ENCODE data around the gene TGFA.

Gene TGFA

DNA sequence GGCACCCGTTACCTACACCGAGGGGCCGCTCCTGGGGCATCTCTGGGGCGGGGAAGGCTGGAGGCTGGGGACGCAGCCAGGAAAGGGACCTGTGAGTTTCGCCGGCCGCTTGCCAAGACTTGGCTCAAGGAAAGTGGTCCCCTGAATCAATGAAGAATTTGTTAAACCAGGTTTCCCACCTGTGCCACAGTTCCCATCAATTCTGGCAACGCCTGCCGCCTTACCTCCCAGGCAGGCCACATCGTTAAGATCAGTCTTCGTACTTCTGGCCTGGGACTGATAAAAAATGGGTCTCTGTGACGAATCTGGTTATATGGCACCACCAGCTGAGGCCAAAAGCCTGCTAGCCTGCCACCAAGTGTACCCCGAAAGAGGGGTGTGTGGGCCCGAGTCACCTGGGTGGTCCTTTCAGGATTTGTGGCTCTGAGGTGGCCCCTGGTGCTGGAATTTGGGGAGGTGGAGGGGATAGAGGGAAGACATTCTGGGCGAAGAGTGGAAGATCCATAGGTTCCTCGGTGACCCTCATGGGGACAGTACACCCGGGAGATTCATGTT lies 789 bp upstream of the TGFA start:
- Histone ChIP-seq H3K27ac (ENCODE audit: poor library complexity, severe bottlenecking) (peak overlapping the region; percentile 88), H3K27me3 (ENCODE audit: insufficient read depth, poor library complexity, severe bottlenecking) (no peaks in the 10 kb centered on the region), H3K36me3 (ENCODE audit: low read depth) (peaks cover 13% of the 10 kb centered on the region), H3K4me1 (ENCODE audit: insufficient read depth, poor library complexity, severe bottlenecking) (peaks cover 28% of the 10 kb centered on the region), H3K9me3 (ENCODE audit: severe bottlenecking) (no peaks in the 10 kb centered on the region), H3K4me3 (ENCODE audit: severe bottlenecking) (peak overlapping the region; percentile 81)
- TF ChIP-seq, protein P1, sequence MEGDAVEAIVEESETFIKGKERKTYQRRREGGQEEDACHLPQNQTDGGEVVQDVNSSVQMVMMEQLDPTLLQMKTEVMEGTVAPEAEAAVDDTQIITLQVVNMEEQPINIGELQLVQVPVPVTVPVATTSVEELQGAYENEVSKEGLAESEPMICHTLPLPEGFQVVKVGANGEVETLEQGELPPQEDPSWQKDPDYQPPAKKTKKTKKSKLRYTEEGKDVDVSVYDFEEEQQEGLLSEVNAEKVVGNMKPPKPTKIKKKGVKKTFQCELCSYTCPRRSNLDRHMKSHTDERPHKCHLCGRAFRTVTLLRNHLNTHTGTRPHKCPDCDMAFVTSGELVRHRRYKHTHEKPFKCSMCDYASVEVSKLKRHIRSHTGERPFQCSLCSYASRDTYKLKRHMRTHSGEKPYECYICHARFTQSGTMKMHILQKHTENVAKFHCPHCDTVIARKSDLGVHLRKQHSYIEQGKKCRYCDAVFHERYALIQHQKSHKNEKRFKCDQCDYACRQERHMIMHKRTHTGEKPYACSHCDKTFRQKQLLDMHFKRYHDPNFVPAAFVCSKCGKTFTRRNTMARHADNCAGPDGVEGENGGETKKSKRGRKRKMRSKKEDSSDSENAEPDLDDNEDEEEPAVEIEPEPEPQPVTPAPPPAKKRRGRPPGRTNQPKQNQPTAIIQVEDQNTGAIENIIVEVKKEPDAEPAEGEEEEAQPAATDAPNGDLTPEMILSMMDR (IDR thresholded peaks at IDR 0.05; ENCODE audit: poor library complexity, severe bottlenecking) = peak; percentile 55
- ATAC-seq (ENCODE audit: low read depth) (no peak), DNase-seq (ENCODE audit: low spot score) (no peak)

DNA sequence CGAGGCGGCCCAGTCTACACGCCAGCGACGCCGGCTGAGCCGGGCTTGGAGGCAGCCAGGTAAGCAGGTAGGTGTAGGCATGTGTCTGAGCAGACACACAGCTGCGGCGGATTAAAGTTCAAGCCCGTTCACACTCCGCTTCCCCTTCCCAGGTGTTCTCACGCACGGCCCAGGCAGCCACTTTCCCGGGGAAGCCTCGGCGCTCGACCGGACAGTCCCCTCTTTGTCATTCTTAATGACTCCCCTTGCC lies 367 bp downstream of the TGFA start:
- H3K9me3 ChIP-seq (ENCODE audit: severe bottlenecking) = no peaks in the 10 kb centered on the region
- H3K27ac ChIP-seq (ENCODE audit: poor library complexity, severe bottlenecking) = peak overlapping the region; percentile 88
- H3K27me3 ChIP-seq (ENCODE audit: insufficient read depth, poor library complexity, severe bottlenecking) = no peaks in the 10 kb centered on the region
- ATAC-seq (ENCODE audit: low read depth) (peak; percentile 32), DNase-seq (ENCODE audit: low spot score) (no peak)
- TF ChIP-seq, protein P1 (IDR thresholded peaks at IDR 0.05; ENCODE audit: poor library complexity, severe bottlenecking) = no peak
- peak overlapping the region; percentile 81 for H3K4me3 ChIP-seq (ENCODE audit: severe bottlenecking)
- peaks cover 21% of the 10 kb centered on the region for H3K36me3 ChIP-seq (ENCODE audit: low read depth)
- peaks cover 40% of the 10 kb centered on the region for H3K4me1 ChIP-seq (ENCODE audit: insufficient read depth, poor library complexity, severe bottlenecking)

DNA sequence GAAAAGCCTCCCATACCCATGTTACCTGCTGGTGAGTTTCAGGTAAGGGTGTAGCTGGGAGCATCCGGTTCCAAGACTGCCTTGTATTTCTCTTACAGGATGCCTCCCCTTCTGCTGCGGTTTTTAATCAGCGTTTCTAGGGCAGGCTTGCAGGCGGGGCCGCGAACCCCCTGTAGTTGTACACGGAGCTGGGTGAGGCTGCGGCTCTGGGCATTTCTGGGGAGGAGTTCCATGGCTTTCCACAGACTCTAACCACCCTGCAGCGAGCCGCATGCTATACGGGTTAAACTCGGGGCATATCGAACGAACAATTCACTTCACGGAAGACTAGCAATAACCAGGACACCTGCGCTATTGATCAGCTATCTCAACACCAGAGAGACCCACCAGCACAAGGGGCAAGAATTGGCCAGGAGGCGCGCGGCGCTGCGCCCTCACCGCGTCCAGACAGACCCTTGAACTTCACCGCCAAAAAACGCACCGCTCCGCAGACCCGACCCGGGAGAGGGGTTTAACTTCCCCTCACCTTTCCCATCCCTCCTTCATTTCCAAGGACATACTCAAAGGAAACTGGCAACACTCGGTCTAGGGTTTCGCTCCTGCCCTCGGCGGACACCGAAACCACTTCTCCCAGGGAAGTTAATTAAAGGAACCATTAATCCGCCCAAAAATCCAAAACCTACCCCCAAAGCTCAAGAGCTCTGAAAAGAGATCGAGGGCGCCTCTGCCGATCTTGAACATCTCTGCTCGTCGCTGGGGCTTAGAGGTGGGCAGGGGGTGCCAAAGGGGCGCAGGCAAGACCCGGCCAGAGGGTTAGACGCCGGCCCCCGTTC lies 909 bp downstream of the TGFA start:
- Histone ChIP-seq H3K27ac (ENCODE audit: poor library complexity, severe bottlenecking) (peak overlapping the region; percentile 88), H3K4me1 (ENCODE audit: insufficient read depth, poor library complexity, severe bottlenecking) (peaks cover 45% of the 10 kb centered on the region), H3K9me3 (ENCODE audit: severe bottlenecking) (no peaks in the 10 kb centered on the region), H3K27me3 (ENCODE audit: insufficient read depth, poor library complexity, severe bottlenecking) (no peaks in the 10 kb centered on the region), H3K36me3 (ENCODE audit: low read depth) (peaks cover 21% of the 10 kb centered on the region), H3K4me3 (ENCODE audit: severe bottlenecking) (peak overlapping the region; percentile 81)
- TF ChIP-seq, protein P1 (IDR thresholded peaks at IDR 0.05; ENCODE audit: poor library complexity, severe bottlenecking) = no peak
- ATAC-seq (ENCODE audit: low read depth) = peak; percentile 32; the same call in 2 of the 3 replicates
- DNase-seq (ENCODE audit: low spot score) = no peak

DNA sequence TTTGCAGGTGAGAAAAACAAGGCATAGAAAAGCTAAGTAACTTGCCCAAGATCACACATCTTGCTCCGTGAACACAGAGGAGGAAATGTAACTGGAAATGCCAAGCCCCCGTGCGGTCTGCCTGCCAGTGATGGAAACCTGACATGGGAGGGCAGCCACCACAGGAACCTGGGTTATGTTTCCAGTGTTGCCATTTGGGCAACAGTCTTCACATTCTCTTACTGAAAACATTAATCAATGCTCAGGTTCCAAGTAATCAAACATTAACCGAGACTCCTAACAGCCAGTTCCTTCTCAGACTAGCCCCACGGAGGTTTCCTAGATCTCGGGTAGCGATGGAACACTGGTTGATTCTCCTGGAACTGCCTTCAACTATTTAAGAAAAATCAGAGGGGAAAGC lies 2.5 kb downstream of the TGFA start:
- no peak for DNase-seq (ENCODE audit: low spot score)
- Histone ChIP-seq H3K27me3 (ENCODE audit: insufficient read depth, poor library complexity, severe bottlenecking) (no peaks in the 10 kb centered on the region), H3K9me3 (ENCODE audit: severe bottlenecking) (no peaks in the 10 kb centered on the region), H3K4me3 (ENCODE audit: severe bottlenecking) (peak overlapping the region; percentile 81), H3K27ac (ENCODE audit: poor library complexity, severe bottlenecking) (peak overlapping the region; percentile 88), H3K4me1 (ENCODE audit: insufficient read depth, poor library complexity, severe bottlenecking) (peaks cover 45% of the 10 kb centered on the region), H3K36me3 (ENCODE audit: low read depth) (peaks cover 24% of the 10 kb centered on the region)
- no peak for ATAC-seq (ENCODE audit: low read depth)
- TF ChIP-seq, protein P1 (IDR thresholded peaks at IDR 0.05; ENCODE audit: poor library complexity, severe bottlenecking) = no peak

DNA sequence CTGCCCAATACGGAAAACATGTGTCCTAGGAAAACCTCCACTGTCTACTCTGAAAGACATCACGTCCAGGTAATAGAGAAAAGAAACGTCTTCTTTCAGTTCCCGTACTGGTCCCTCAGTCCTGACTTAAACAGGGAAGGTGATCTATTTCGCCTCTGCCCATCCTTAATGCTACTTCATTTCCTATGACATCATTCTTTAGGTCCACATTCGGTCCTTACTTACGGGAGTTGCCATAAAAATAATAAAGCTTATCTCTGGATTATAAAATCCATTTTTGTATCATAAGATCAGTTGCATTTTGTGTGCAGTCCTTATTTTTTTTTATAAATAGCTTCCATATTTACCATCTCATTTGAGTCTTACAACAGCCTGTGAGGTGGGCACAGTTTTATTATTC lies 3.7 kb downstream of the TGFA start:
- H3K27ac ChIP-seq (ENCODE audit: poor library complexity, severe bottlenecking) = peak overlapping the region; percentile 30
- peaks cover 24% of the 10 kb centered on the region for H3K36me3 ChIP-seq (ENCODE audit: low read depth)
- peaks cover 51% of the 10 kb centered on the region for H3K4me1 ChIP-seq (ENCODE audit: insufficient read depth, poor library complexity, severe bottlenecking)
- no peaks in the 10 kb centered on the region for H3K9me3 ChIP-seq (ENCODE audit: severe bottlenecking)
- H3K4me3 ChIP-seq (ENCODE audit: severe bottlenecking) = no peak overlapping the region
- TF ChIP-seq, protein P1 (IDR thresholded peaks at IDR 0.05; ENCODE audit: poor library complexity, severe bottlenecking) = no peak
- no peaks in the 10 kb centered on the region for H3K27me3 ChIP-seq (ENCODE audit: insufficient read depth, poor library complexity, severe bottlenecking)
- no peak for ATAC-seq (ENCODE audit: low read depth)
- DNase-seq (ENCODE audit: low spot score) = no peak

Data from RWPE2 (cell line).